Left kidney (tissue), 2 donors: Measurements from ENCODE around the gene MATK. TPM values are rescaled to one million over a fixed set of nuclear protein-coding genes. Genes with fewer than 3 reads are reported as not detected.
"Not testable (repeated sequence)": the region's sequence is repeated elsewhere in the genome, so short reads cannot be mapped to it uniquely, and the experiment has no call there.

Experiments used
- DNase-seq: peaks from one replicate; pipeline ENCODE4 v3.0.0-alpha.2; 2013
- polyA plus RNA-seq: library from polyadenylated mRNA; unstranded; fragments of 120-200 nt; gene quantifications from one replicate; pipeline ENCODE4 v1.2.1, GENCODE V29; 2013; ENCODE audit not compliant: insufficient read length

The MATK gene
- polyA plus RNA-seq, 1 donor = 0.96 TPM

DNA sequence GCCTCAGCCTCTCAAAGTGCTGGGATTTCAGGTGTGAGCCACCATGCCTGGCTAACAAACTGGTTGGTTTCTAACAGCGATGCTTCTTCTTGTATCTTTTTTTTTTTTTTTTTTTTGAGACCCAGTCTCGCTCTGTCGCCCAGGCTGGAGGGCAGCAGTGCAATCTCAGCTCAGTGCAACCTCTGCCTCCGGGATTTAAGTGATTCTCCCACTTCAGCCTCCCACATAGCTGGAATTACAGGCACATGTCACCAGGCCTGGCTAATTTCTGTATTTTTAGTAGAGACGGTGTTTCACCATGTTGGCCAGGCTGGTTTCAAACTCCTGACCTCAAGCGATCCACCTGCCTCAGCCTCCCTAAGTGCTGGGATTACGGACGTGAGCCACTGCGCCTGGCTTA is 30.0 kb upstream of the MATK start:
- DNase-seq = not testable (repeated sequence)

DNA sequence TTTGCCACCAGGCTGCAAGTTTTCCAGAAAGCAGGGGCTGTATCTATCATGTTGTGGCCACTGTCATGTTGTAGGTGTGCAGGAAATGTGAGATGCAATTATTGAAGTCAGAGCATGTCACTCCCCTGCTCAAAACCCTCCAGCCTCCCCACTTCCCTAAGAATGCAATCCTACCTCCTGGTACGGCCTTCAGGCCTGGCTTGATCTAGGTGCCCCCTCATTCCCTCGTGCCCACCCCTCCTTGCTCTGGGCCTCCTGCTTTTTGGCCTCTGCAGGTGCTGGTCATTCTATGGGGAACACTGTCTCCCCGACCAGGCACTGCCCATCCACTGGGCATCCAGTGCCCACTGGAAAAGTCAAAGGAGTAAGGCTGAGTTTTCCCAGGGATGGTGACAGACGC is 28.5 kb upstream of the MATK start:
- no peak for DNase-seq

DNA sequence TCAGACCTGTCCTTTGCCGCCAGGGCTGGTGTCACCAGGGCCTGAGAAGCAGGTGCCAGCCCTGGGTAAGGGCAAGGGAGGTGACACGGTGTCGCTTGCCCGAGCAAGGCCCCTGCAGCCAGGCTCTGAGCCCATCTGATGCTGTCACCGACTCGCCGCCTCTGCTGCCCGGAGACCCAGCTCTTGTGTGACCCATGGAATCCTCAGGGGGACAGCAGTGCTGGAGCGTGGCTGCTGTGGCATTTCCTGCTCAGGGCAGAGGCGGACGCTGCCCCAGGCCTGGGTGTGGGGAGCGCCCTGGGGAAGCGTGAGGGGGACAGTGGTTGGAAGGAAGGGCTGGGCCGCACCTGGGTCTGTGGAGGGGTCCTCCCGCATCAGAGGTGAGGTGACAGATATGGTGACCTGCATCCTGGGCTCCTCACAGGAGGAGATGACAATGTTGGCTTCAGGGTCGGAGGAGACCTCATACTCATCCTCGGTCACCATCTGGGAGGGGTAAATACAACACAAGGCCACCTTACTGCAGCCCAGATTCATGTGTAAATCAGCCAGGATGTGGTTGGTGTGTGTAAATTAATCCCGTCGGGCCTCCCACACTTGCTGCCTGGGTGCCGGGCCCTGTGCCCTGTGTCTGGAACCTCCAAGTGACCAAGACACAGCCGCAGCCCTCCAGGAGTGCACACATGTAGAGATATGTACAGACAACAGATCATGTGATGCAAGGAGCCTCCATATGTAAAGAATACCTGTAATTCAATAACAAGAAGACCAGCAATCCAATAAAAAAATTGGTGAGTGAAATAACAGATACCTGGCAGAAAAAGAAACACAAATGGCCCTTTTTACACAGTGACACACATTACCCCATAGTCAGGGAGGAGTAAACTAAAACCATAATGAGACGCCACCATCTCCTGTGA is 27.6 kb upstream of the MATK start:
- DNase-seq = no peak

DNA sequence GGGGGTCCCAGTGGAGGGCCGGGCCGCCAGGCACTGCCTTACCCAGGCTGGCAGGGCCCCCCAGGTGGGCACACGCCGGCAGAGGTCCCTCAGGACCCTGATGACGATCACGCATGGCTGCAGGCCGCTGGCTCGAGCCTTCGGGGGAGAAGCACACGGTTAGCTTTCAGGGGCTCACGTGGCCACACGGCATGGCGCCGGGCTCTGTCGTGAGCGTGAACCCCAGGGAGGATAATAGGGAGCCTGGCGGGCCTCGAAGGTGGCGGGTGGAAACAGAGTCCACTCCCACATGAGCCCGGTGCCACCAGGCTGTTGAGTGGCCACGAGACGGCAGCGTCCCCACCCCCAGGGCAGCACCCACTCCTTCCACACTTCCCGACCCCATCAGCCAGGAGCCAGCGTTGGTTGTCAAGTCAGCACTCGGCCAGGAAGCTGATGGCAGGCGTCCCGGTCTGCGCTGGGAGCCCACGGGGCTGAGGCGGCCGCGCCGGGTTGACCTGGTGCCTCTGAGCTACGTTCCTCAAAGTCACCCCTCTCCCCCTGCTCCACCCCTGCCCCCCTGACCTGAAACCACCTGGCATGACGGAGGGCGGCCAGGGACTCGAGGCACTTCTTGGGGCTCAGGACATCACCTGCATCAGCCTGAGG is 24.7 kb upstream of the MATK start:
- DNase-seq = no peak

DNA sequence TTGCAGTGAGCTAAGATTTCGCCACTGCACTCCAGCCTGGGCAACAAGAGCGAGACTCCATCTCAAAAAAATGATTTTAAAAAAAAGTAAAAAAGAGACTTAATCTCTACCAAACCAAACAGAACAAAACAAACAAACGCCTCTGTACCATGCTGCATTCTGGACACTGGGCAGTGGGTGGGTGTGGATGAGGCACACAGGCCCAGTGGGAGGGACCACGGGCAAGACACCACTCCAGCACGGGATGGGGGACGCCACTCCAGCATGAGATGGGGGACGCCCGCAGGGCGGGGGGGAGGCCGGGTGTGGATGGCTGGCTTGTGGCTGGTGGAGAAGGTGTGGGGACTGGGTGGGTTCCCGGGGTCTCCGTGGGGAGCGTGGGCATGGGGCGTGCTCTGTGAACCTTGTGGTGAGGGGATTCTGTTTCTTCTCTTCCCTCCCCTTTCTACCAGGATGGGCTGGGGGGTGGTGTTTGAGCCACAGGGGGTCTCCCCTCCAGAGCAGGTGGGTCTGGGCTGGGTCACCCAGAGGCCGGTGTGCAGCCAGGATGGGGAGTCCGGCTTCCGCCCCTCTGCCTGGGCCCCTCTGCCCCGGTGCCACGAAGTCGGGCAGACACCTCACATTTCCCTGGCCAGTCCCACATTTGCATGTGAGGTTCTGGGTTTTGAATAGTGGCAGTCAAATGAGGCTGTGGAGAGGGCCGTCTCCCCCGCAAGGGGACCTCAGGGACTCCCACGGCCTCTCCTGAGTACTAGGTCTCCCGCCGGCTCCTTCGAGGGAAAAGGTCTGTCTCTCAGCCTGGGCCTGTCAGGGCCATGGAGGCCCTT is 23.9 kb upstream of the MATK start:
- DNase-seq = no peak

DNA sequence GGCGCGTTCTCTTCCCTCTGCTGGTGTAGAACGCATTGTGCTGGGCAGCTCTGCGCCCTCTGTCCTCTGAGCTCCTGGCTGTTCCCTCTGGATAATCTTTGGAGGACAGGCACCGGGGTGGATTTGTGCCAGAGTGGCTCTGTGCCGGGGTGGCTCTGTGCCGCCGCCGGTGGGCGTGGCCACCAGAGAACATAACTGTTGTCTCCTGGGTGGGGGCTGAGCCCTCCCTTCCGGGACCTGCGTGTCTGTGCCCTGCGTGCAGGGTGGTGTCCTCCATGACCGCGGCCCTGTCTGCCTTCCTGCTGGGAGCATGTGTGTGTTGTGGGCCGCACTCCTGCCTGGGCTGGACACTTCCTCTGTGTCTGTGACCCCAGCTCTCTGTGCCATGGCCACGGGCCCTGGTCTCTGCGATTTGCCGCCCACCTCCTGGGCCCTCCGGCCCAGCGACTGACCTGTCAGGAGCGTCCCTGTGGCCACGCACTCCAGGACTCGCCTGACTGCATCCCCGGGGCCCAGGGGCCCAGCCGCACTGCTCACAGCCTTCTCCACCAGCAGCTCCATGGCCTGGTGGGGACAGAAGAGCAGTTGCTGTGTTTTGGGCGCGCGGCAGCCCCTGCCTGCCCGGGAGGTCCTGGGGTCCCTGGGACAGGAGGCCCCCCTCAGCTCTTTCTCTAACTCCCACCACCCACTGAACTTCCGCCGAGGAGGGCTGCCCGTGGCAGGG is 22.4 kb upstream of the MATK start:
- DNase-seq = no peak

DNA sequence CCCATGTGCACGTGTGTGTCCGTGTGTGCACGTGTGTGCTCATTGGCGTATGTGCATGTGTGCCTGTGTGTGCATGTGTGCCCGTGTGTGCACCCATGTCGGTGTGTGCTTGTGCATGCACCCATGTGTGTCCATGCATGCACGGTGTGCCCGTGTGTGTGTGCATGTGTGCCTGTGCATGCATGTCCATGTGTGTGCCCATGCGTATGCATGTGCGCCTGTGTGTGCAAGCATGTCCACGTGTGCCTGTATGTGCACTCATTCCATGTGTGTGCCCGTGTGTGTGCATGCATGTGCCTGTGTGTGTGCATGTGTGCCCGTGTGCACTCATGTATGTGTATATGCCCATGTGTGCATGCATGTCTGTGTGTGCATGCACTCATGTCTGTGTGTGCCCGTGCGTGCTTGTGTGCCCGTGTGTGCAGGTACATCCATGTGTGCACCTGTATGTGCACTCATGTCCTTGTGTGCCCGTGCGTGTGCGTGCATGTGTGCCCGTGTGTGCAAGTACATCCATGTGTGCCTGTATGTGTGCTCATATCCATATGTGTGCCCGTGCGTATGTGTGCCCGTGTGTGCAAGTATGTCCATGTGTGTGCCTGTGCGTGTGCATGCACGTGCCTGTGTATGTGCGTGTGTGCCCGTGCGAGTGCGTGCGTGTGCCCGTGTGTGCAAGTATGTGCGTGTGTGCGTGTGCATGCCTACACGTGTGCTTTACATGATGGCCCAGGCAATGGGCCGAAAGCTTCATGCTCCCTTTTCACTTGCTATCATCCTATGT is 21.6 kb upstream of the MATK start:
- DNase-seq = no peak

DNA sequence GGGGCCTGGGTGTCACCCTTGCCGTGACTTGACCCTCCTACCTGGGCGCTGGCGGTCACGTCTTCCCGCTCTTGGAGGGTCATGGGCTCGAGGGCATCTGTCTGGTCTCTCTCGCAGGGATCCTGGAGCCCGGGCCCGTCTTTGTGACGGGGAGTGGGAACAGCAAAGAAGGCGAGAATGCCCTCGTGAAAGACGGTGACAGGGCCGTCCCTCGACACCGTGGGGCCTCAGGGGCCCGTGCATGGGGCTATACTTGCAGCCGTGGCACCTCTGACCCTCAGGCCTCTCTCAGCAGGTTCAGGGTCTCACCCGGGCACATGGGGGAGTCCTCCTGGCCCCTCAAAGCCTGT is 20.9 kb upstream of the MATK start:
- no peak for DNase-seq

DNA sequence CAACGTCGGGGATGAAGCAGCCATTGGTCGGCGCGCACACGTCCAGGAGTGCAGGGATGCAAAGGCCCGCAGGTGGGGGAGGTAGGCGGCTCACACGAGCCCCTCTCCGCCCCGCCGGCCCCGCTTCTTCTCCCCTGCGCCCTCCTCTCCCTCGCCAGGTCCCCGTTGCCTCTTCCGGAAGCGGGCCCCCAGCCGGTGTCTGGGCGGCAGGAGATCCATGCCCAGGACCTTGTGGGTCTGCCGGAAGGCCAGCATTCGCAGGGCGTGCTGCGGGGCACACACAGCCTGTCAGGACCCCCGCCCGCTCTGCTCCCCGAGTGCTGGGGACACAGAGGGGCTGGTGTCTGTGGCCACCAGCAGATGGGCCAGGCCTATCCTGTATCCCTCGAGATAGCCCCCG is 19.7 kb upstream of the MATK start:
- DNase-seq = no peak

DNA sequence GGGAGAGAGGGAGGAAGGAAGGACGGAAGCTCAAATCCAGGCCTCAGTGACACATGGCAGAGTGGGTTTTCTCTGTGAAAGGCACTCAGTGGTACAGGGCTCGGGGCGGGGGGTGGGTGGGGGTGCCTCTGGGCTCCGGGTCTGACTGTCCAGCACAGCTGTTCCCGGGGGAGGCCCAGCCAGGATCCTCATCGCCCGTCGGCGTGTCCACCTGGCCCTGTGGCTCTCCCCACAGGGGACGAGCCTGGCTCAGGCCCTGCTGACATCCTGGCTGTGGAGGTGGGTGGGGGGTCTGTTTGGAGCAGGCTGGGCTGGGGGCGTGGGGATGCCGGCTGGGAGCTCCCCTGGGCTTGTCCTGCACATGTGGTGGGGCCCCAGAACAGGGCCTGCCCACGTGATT is 18.2 kb upstream of the MATK start:
- DNase-seq = no peak

DNA sequence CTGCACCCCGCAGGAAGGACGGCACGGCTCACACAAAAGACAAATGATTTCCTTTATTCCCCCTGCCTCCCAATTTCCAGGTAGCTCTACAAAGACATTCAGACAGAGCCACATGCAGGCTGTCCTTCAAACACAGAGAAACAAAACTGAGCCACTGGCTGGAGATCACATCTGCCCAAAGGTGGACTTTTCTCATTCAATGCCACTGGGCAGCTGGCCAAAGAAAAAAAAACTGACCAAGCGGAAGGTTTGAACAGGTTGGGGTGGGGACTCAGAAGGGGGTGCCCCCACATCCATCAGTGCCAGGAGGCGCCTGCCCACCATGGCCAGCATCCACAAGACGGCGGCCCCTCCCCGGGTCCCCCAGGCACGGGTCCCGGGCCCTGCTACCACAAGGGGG is 17.8 kb upstream of the MATK start:
- no peak for DNase-seq

DNA sequence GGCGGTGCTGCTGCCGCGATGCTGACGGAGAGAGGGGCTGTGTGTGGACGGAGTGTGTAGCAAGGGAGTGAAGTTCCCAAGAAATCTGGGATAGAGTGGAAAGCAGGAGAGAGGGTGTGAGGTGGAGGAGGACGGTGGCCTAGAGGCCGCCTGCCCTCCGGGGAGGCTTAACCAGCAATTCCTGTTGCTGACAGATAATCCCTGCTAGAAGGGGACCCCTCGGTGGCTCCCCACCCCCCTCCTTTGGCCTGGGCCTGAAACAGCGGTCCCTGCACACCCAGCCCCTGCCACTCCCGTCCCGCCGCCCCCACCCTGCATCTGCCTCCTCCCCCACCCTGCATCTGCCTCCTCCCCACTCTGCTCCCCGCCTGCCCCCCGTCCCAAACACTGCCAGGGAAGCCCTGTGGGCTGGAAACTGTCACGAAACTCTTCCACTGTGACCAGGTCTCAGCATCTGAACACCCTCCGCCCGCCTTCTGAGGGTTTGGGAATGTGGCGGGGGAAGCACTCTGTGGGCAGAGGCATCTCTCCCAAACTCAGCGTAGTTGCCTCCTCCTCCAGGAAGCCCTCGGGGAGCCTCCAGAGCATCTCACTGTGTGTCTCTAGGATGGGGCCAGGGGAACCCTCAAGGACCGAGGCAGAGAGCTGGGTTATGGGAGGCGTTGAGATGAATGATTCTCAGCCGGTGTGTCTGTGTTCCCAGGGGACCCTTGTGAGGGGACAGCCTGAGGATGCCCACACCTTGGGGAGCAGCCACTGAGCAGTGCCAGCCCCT is 17.1 kb upstream of the MATK start:
- DNase-seq = no peak

DNA sequence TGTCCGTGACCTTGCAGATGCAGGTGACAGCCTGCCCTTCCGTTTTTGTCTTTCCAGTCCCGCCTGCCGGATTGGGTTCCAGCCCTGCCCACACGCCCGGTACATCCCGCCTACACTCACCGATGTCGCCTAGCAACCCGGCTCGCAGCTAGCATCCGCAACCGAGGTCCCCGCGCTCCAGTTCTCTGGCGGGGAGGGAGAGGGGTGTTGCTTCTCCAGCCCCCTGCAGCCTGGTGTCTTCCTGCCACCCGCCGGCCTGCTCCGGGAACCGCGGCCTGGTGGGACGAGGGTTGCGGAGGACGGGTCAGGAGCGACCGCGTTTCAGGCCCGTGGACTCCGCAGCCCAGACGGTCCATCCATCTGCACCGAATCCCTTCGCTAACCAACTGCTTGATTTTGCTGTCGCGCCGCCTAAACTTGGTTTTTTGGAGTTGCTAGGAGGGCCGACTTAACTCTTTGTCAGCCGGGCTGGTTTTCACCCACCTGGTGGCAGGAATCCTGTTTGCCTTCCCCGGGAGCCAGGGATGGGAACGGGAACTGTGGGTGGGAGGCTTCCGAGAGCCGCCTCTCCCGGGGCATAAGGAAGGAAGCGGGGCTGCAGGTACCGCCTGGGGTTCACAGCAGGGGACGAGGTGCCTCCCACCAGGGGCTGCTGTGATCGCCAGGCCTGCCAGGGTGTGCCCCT is 15.4 kb upstream of the MATK start:
- peak; percentile 41 for DNase-seq

DNA sequence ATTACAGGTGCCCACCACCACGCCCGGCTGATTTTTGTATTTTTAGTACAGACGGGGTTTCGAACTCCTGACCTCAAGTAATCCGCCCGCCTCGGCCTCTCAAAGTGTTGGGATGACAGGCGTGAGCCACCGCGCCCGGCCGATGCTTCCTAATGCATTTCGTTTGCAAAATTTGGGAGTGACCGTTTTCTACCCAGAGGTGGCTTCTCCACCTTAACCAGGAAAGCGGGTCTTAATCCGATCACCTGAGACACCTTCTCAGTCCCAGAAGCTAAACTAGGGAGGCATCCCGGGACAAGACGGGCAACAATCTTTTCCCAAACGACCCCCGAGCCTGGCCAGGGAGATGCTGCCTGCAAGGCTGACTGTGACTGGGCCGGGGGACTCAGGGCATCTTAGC is 14.8 kb upstream of the MATK start:
- no peak for DNase-seq

DNA sequence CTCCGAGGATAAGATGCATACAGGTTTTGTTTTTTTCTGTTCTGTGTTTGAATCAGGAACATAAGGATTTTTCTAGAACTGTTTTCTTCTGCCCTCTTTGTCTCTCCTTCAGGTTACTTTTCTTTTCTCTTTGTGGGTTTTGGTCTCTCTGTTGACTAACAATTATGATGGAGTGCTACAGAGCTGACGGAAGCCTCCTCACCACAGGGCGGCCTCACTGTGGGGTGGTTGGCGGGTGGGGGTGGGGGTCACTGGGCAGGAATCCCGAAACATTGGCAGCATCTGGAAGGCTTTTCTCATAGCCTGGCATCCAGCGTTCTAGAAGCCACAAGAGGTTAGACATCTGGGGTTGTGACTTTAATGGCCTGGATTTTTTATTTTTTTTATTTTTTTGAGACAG is 12.0 kb upstream of the MATK start:
- no peak for DNase-seq

DNA sequence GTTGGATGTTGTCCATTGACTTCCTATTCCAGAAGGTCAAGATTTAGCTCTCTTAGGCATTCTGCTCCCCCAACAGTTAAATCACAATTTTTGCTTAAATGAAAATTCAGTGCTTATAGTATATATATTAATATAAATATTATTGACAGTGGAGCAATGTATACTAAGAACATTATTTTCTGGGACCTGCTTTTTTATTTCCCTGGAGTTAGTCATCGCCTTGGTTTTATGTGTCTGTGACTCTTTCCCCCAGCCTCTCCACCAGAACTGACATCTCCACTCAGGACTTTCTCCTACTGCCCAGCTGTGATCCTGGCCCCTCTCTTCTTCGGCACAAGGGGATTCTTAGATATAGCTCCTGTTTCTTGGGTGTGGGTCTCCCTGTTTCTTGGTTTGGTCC is 10.2 kb upstream of the MATK start:
- DNase-seq = no peak

DNA sequence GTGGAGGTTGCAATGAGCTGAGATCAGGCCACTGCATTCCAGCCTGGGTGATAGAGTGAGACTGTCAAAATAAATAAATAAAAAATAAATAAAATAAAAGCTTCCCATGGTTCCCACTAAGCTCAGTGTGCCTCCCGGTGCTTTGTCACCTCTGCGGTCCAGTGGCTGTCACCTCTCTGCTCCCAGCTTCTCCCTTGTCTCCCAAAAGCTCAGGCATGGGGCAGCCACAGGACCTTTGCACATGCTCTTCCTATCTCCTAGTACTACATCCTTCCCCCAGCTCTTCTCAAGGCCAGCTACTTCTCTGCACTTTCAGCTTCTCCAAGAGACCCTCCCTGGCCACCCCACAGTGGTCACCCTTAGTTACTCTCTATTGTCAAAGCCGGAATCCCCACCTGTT is 7.6 kb upstream of the MATK start:
- no peak for DNase-seq

DNA sequence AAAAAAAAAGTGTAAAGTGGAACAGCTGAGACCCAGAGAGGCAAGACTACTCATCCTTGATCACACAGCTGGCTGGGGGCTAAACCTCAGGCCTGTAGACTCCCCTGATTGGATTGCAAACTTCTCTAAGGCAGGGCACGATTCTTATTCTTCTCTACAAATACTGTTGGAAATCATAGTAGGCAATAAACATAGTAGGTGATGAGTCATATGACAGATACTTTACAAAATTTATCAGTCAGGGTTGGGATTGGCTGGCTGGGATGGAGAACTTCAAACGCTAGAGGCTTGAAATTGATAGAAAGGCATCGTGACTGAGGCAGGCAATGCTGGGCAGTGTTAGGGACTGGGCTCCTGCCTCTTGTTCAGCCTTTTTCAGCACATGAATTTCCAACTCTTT is 5.9 kb upstream of the MATK start:
- no peak for DNase-seq

DNA sequence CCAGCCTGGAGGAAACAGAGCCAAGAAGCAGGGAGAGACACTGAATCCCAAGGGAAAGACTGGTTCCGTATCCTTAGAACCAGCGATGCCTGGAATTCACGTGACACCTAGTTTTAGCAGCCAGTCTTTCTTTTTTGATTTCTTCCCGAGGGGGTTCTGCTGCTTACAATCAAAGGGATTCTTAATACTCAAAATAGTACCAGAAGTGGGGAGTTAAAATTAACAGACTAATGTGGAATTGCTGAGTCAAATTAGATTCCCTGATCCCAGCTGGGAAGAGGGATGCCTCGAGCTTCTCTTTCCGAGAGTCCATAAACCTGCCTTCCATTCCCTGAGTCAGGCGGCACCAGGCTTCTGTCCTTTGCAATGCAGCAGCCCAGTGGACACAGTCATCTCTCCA is 4.8 kb upstream of the MATK start:
- DNase-seq = no peak

DNA sequence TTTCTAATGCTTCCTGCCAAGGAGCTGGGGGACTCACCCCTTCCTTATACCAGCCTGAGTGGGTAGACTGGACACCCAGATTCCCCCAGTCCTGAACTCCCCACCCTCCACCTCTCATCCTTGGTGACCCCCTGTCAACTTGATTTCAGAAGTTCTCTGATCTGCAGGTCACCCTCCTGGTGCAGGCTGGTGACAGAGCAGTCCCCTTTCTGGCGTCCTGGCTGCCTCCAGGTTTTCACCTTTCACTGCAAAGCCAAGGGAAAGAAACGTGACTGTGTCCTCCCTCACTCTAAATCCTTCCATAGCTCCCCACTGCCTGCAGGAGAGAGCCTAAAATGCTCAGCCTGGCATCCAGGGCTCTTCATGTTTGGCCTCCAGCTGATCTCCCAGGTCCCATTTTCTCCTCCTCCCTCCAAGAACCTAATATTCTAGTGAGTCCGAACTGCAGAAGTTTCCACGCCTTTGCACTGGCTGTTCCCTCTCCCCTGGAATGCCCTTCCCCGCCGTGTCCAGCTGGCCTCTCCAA is 4.1 kb upstream of the MATK start:
- no peak for DNase-seq
